T-cell (primary cell): Measurements from ENCODE around the gene POC1B. TPM values are rescaled to one million over a fixed set of nuclear protein-coding genes. Genes with fewer than 3 reads are reported as not detected.
"Not testable (repeated sequence)": the region's sequence is repeated elsewhere in the genome, so short reads cannot be mapped to it uniquely, and the experiment has no call there.

Source experiments
- ATAC-seq, 4 experiments: fragments of 200-7000 bp in 3 of 4; fragments of 150-1000 bp in 1 of 4; cut with Tn5 transposase; replicated peaks in 1 of 4; 1 replicate in 3 of 4; 2 replicates in 1 of 4; pipeline ENCODE4 v1.10.0; 2021; ENCODE audit warnings: moderate library complexity in 3 of 4, mild to moderate bottlenecking in 2 of 4, moderate number of reproducible peaks in 1 of 4
- CTCF ChIA-PET, 2 donors: fragments of 300-600 bp; sonication (Branson Sonifier 250); formaldehyde crosslinking; loops; one replicate each; lab custom pipeline; 2022; ENCODE audit warnings: antibody characterized with exemption in 2 of 2; lab: Charles Lee
- POLR2A ChIA-PET, 2 donors: fragments of 300-600 bp; sonication (Branson Sonifier 250); formaldehyde crosslinking; loops; one replicate each; lab custom pipeline; 2022; ENCODE audit warnings: antibody characterized with exemption in 2 of 2; lab: Charles Lee
- DNase-seq, 35 experiments: peaks; one replicate each; pipeline versions ENCODE4 v3.0.0 to v3.0.0-alpha.2; 2013 to 2023
- H3K27ac ChIP-seq: one replicate; pipeline ENCODE4 v1.5.1; 2013; ENCODE audit warnings: low read length
- H3K27me3 ChIP-seq, 2 experiments: replicated peaks in 1 of 2; 1 replicate in 1 of 2; 2 replicates in 1 of 2; pipeline versions ENCODE4 v1.6.1 to v1.7.0; 2013; ENCODE audit warnings: low read length in 1 of 2, mixed read lengths in 1 of 2; ENCODE audit not compliant: control insufficient read depth in 2 of 2, insufficient read depth in 2 of 2; ENCODE audit errors: extremely low read depth in 1 of 2
- H3K36me3 ChIP-seq, 2 donors: 1 replicate in 1 of 2; 2 replicates in 1 of 2; pipeline versions ENCODE4 v1.6.1 to v1.7.0; 2013; ENCODE audit warnings: low read length in 1 of 2; ENCODE audit not compliant: control insufficient read depth in 2 of 2, insufficient read depth in 1 of 2; ENCODE audit errors: extremely low read depth in 1 of 2
- H3K4me1 ChIP-seq, 2 experiments: 1 replicate in 1 of 2; 2 replicates in 1 of 2; pipeline versions ENCODE4 v1.6.1 to v1.7.0; 2013; ENCODE audit warnings: low read length in 2 of 2, mixed read lengths in 1 of 2; ENCODE audit not compliant: insufficient read depth in 2 of 2, control insufficient read depth in 1 of 2; ENCODE audit errors: extremely low read depth in 1 of 2
- H3K4me3 ChIP-seq, 2 donors: 1 replicate in 1 of 2; 2 replicates in 1 of 2; pipeline versions ENCODE4 v1.5.1 to v1.7.0; 2013; ENCODE audit warnings: mild to moderate bottlenecking in 2 of 2, low read length in 1 of 2, moderate library complexity in 1 of 2; ENCODE audit not compliant: control insufficient read depth in 1 of 2; ENCODE audit errors: extremely low read depth in 1 of 2
- H3K9me3 ChIP-seq: 2 replicates; pipeline ENCODE4 v1.7.0; 2013
- H3K27ac Mint-ChIP-seq, 2 donors: one replicate each; pipeline ENCODE4 v1.8.0; 2020 to 2021; ENCODE audit warnings: mild to moderate bottlenecking in 2 of 2, mixed read lengths in 2 of 2
- H3K27me3 Mint-ChIP-seq, 2 donors: one replicate each; pipeline ENCODE4 v1.8.0; 2021 to 2022; ENCODE audit warnings: mixed read lengths in 2 of 2
- H3K36me3 Mint-ChIP-seq: one replicate; pipeline ENCODE4 v1.8.0; 2021; ENCODE audit warnings: mixed read lengths
- H3K4me1 Mint-ChIP-seq, 3 donors: one replicate each; pipeline ENCODE4 v1.8.0; 2020 to 2022; ENCODE audit warnings: mixed read lengths in 3 of 3, mild to moderate bottlenecking in 1 of 3
- H3K4me3 Mint-ChIP-seq, 3 donors: one replicate each; pipeline ENCODE4 v1.8.0; 2020 to 2022; ENCODE audit warnings: mild to moderate bottlenecking in 3 of 3, mixed read lengths in 3 of 3, moderate library complexity in 3 of 3
- H3K9me3 Mint-ChIP-seq, 3 donors: one replicate each; pipeline ENCODE4 v1.8.0; 2020 to 2022; ENCODE audit warnings: mixed read lengths in 3 of 3
- WGBS: methylation state at CpG from one replicate; pipeline ENCODE4 v1.1.5; 2013; ENCODE audit warnings: missing lambda C conversion rate; ENCODE audit not compliant: insufficient coverage; 5-methylcytosine and 5-hydroxymethylcytosine counted together
- total RNA-seq, 35 experiments: library from RNA in 6 of 35; stranded (reverse) in 6 of 35; fragments of 120-200 nt in 1 of 35; gene quantifications; one replicate each; pipeline versions ENCODE4 v1.2.1 to v1.2.4 and lab custom pipeline; 2013 to 2026

Gene POC1B
- total RNA-seq, 5 donors from 2014 or later (not counting 1 experiment from before 2014, with no cell fraction given), result 17.2 to 25.5 (median 18.9) TPM

DNA sequence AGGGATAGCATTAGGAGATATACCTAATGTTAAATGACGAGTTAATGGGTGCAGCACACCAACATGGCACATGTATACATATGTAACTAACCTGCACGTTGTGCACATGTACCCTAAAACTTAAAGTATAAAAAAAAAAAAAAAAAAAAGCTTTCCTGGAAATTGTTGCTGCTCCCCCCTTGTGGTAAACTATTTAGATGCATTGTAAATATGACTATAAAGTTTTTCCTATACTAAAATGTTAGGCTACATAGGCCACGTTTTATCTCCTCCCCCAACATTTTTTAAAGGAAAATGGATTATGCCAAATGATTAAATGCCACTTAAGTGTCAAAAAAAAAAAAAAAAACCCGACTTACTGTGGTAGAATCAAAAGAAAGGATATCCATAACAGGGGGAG is 66.6 kb downstream of the POC1B start:
- not testable (repeated sequence) for H3K4me3 Mint-ChIP-seq, H3K9me3 Mint-ChIP-seq, H3K27ac Mint-ChIP-seq, ATAC-seq, H3K4me3 ChIP-seq, H3K4me1 ChIP-seq, H3K27me3 Mint-ChIP-seq, H3K36me3 ChIP-seq, H3K27ac ChIP-seq, DNase-seq, H3K27me3 ChIP-seq, H3K9me3 ChIP-seq
- Mint-ChIP-seq H3K4me1 (peaks cover 11 to 20% (median 16%) of the 10 kb centered on the region in 3 donors), H3K36me3 (peaks cover 25% of the 10 kb centered on the region)
- ChIA-PET CTCF (interaction anchor here (0.6 to 3.8 kb wide), 9 partner anchors 30 to 664 kb away, joined by 3 to 40 read pairs (median 5); no protein-coding TSS in a partner anchor), POLR2A (interaction anchor here (0.7 kb wide), 3 partner anchors 218 to 1692 kb away, joined by 7 to 9 read pairs (median 7); no protein-coding TSS in a partner anchor)
- no CpG with 5 or more reads among the region's 4 CpGs for WGBS

GRCh38 chr12:89456565-89456964 is 69.3 kb downstream of the POC1B start:
- POLR2A ChIA-PET, result no interaction called here
- Mint-ChIP-seq H3K27ac (no peak overlapping the region), H3K36me3 (peaks cover 30% of the 10 kb centered on the region), H3K27me3 (no peaks in the 10 kb centered on the region), H3K4me1 (peaks cover 15 to 21% (median 15%) of the 10 kb centered on the region in 3 donors), H3K4me3 (no peak overlapping the region), H3K9me3 (no peaks in the 10 kb centered on the region)
- DNase-seq (no peak), ATAC-seq (no peak)
- Histone ChIP-seq H3K27me3 (no peaks in the 10 kb centered on the region), H3K9me3 (no peaks in the 10 kb centered on the region), H3K27ac (no peak overlapping the region), H3K4me3 (no peak overlapping the region), H3K4me1 (no peaks in the 10 kb centered on the region), H3K36me3 (no peaks in the 10 kb centered on the region)
- no CpG with 5 or more reads among the region's 1 CpG for WGBS
- CTCF ChIA-PET, result interaction anchor here in 1 of 2 donors (1.1 kb wide), 1 partner anchor 11 kb away, joined by 3 read pairs; no protein-coding TSS in a partner anchor

GRCh38 chr12:89454080-89454848 is 71.6 kb downstream of the POC1B start:
- Histone ChIP-seq H3K27ac (no peak overlapping the region), H3K27me3 (no peaks in the 10 kb centered on the region), H3K4me3 (no peak overlapping the region), H3K36me3 (no peaks in the 10 kb centered on the region), H3K4me1 (no peaks in the 10 kb centered on the region), H3K9me3 (no peaks in the 10 kb centered on the region)
- DNase-seq, result no peak
- no peak for ATAC-seq
- WGBS, result 99% methylated on average over 4 of the region's 7 CpGs
- peaks cover 9 to 19% (median 14%) of the 10 kb centered on the region in 3 donors for H3K4me1 Mint-ChIP-seq
- H3K36me3 Mint-ChIP-seq, result peaks cover 36% of the 10 kb centered on the region
- CTCF ChIA-PET, result no interaction called here
- no peak overlapping the region for H3K4me3 Mint-ChIP-seq
- H3K27me3 Mint-ChIP-seq, result no peaks in the 10 kb centered on the region
- H3K9me3 Mint-ChIP-seq, result no peaks in the 10 kb centered on the region
- POLR2A ChIA-PET, result interaction anchor here in 1 of 2 donors (0.5 kb wide), 1 partner anchor 49 kb away, joined by 3 read pairs; no protein-coding TSS in a partner anchor
- H3K27ac Mint-ChIP-seq, result no peak overlapping the region

- ATAC-seq (no peak), DNase-seq (no peak)
- no CpG with 5 or more reads among the region's 6 CpGs for WGBS
- POLR2A ChIA-PET, result no interaction called here
- no peak overlapping the region for H3K4me3 Mint-ChIP-seq
- H3K36me3 Mint-ChIP-seq, result peaks cover 39% of the 10 kb centered on the region
- no peaks in the 10 kb centered on the region for H3K9me3 Mint-ChIP-seq
- no peak overlapping the region for H3K27ac Mint-ChIP-seq
- Histone ChIP-seq H3K9me3 (no peaks in the 10 kb centered on the region), H3K27ac (no peak overlapping the region), H3K4me1 (no peaks in the 10 kb centered on the region), H3K36me3 (peaks cover 0 to 3% of the 10 kb centered on the region in 2 donors), H3K4me3 (no peak overlapping the region), H3K27me3 (no peaks in the 10 kb centered on the region)
- peaks cover 9 to 19% (median 14%) of the 10 kb centered on the region in 3 donors for H3K4me1 Mint-ChIP-seq
- CTCF ChIA-PET, result no interaction called here
- H3K27me3 Mint-ChIP-seq, result no peaks in the 10 kb centered on the region
Observed at GRCh38 chr12:89453121-89453978, 72.5 kb downstream of the POC1B start.

- Mint-ChIP-seq H3K9me3 (no peaks in the 10 kb centered on the region), H3K4me3 (no peak overlapping the region), H3K27ac (no peak overlapping the region), H3K27me3 (no peaks in the 10 kb centered on the region), H3K36me3 (peaks cover 44% of the 10 kb centered on the region), H3K4me1 (peaks cover 9 to 17% (median 14%) of the 10 kb centered on the region in 3 donors)
- ATAC-seq, result no peak
- Histone ChIP-seq H3K36me3 (peaks cover 0 to 7% of the 10 kb centered on the region in 2 donors), H3K4me1 (no peaks in the 10 kb centered on the region), H3K9me3 (no peaks in the 10 kb centered on the region), H3K27me3 (no peaks in the 10 kb centered on the region), H3K27ac (no peak overlapping the region), H3K4me3 (no peak overlapping the region)
- CTCF ChIA-PET, result interaction anchor here (0.8 to 0.9 kb wide), 2 partner anchors 76 to 90 kb away, joined by 3 read pairs; no protein-coding TSS in a partner anchor
- POLR2A ChIA-PET, result interaction anchor here in 1 of 2 donors (0.5 kb wide), 1 partner anchor 168 kb away, joined by 3 read pairs; no protein-coding TSS in a partner anchor
- WGBS, result 69% methylated on average over 5 of the region's 9 CpGs
- DNase-seq, result no peak
Observed at GRCh38 chr12:89451841-89452251, 74.0 kb downstream of the POC1B start.

- Histone ChIP-seq H3K27me3 (no peaks in the 10 kb centered on the region), H3K27ac (no peak overlapping the region), H3K36me3 (peaks cover 0 to 7% of the 10 kb centered on the region in 2 donors), H3K4me3 (no peak overlapping the region), H3K4me1 (no peaks in the 10 kb centered on the region), H3K9me3 (no peaks in the 10 kb centered on the region)
- Mint-ChIP-seq H3K27ac (no peak overlapping the region), H3K4me1 (peaks cover 9 to 17% (median 14%) of the 10 kb centered on the region in 3 donors), H3K27me3 (no peaks in the 10 kb centered on the region), H3K36me3 (peaks cover 50% of the 10 kb centered on the region), H3K9me3 (no peaks in the 10 kb centered on the region), H3K4me3 (no peak overlapping the region)
- CTCF ChIA-PET, result interaction anchor here in 1 of 2 donors (0.8 kb wide), 1 partner anchor 418 kb away, joined by 3 read pairs; no protein-coding TSS in a partner anchor
- ATAC-seq (no peak), DNase-seq (no peak)
- POLR2A ChIA-PET, result no interaction called here
Observed at GRCh38 chr12:89450907-89451306, 74.9 kb downstream of the POC1B start.
